NCI-H2171 treated with DMSO at 0.1 percent for 48 hours (cell line): ENCODE data around the gene GRHL1.
"Not testable (repeated sequence)": the region's sequence is repeated elsewhere in the genome, so short reads cannot be mapped to it uniquely, and the experiment has no call there.

Source experiments
- DNase-seq: peaks from one replicate; lab custom pipeline; 2025; lab: John Stamatoyannopoulos, UW

Gene GRHL1, protein sequence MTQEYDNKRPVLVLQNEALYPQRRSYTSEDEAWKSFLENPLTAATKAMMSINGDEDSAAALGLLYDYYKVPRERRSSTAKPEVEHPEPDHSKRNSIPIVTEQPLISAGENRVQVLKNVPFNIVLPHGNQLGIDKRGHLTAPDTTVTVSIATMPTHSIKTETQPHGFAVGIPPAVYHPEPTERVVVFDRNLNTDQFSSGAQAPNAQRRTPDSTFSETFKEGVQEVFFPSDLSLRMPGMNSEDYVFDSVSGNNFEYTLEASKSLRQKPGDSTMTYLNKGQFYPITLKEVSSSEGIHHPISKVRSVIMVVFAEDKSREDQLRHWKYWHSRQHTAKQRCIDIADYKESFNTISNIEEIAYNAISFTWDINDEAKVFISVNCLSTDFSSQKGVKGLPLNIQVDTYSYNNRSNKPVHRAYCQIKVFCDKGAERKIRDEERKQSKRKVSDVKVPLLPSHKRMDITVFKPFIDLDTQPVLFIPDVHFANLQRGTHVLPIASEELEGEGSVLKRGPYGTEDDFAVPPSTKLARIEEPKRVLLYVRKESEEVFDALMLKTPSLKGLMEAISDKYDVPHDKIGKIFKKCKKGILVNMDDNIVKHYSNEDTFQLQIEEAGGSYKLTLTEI

DNA sequence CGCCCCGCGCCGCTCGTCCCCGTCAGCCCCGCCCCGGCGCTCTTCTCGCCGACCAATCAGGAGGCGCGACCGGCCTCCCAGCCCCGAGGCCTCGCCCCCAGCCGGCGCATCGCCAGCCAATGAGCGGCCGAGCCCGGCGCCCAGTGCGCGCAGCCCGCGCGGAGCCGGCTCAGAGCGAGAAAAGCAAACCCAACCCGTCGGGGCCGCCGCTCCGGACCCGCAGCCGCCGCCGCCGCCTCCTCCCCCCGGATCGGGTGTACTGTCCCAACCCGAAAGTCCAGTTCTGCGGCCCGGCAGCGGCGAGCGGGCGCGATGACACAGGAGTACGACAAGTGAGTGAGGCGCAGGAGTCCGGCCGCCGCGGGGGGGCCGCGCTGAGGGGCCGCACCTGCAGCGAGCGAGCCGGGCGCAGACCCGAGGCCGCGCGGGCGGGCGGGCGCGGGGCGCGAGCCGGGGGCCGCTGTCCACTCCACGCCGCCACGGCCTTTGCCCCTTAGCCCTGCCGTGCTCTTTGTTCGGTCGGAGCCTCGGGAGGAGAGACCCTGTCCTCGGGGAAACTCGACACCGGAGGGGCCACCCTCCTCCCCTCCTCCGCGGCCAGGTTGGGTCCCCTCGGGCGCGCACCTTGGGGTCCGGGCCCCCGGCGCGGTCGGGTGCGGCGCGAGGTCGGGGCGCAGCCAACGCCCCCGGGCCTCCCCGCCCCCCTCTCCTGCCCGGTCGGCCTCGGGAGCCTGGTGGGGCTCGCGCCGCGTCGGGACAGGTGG, at the start of gene GRHL1:
Gene GRHL1, plus strand, starts transcription at position 172 of the 764 bp plus-strand sequence. Its CDS starts 141 bp downstream, at position 313.
- DNase-seq: peak; percentile 91

DNA sequence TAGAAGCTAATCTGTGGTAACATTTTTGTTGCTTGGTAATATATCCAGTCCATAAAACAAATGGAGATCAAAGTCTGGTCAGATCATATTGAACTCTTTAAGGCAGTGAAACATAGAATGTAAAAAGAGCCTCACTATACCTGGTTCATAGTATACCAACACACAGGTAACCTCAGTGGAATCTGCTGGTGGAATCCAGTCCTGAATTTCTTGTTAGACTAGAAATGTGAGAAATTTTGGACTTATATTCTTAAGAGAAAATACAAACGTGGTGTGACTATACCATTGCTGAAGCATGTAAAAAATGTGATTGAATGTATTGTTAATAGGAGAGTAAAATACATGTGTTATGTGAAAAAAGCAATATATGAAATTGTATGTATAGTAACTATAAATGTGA, 46.1 kb upstream of the GRHL1 start:
- DNase-seq: no peak

DNA sequence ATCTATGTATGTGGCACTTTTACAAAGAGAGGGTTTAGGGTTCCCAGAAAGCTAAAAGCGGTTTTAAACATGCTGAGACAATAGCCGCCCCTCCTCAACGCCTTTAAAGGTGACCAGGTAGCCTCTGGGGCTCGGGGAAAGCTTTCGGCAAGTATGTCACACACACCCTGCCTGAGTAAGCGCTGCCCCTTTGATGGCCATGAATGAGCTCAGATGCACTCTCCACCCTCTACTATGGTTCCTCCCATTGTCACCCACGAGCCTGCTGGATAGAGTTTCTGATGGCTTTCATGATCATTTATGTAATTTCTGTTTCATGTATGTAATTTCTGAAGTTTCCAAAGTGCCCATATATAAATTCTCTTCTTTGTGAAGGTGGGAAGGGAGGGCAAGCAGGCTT, 44.1 kb upstream of the GRHL1 start:
- no peak for DNase-seq

DNA sequence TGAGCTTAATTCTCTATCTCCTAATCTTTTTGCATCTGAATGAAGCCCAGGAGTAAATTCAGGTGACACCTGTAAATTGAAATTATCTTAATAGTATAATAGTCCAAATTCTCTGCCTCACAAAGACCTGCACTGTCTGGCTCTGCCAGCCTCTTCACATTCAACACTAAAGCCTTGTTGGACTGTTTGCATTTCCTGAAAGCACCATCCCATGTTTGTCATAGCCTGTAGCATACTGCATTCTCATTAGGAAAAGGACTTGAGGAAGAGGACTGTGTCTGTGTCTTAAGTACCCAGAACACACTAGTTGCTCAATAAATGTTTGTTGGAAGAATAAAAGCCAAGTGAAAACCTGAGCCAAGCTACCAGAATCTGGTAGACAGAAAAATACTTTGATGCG, 42.9 kb upstream of the GRHL1 start:
- DNase-seq: no peak

DNA sequence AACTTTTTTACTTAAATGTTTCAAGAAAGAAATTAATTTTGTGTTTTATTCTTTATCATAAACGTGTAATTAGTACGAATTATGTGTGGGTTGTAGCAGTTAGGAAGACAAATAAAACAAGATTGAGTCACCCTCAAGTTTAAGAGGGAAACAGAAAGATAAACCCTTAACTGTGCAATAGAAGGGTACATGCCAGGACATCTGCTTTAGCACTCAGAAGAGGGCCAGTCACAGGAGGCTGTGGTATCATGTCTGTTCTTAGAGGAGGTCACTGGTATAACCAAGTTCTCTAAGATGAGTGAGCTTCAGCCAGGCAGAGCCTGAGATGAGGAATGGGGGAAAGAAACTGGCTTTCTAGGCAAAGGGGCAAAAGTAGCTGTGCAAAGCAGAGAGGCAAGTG, 42.4 kb upstream of the GRHL1 start:
- DNase-seq: no peak

DNA sequence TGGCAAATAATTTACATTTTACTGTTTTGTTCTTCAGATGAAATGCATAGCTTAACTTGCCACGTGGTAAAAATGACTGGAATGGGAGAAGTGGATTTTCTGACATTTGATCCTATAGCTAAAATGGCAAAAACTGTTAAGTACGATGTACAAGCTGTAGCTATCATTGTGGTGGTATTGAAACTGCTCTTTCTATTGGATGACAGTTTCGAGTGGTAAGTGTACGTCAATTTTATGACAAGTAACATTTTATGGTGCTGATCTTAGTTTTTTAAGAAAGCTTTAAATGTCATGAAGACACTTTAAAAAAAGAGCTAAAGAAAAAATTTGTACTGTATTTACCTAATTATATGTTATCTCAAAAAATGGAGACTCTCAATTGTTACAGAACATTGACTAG, 40.8 kb upstream of the GRHL1 start:
- DNase-seq: no peak

DNA sequence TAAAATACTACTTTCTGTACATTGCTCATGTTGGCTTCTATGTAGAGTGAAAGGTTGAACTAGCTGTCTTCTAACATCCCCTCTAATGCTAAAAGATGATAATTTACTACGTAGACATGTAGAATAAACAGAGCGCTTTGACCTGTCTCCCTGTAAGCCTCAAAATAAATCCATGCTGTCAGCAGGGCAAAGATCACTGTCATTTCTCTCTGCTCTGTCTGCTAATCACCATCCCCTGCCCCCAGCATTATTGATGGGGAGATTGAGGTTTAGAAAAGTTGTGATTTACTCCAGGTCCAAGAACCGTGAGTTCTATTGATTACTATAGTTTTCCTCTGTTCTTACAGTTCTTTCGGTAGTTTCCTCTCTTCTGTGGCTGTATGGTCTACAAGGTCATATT, 39.0 kb upstream of the GRHL1 start:
- DNase-seq: no peak

DNA sequence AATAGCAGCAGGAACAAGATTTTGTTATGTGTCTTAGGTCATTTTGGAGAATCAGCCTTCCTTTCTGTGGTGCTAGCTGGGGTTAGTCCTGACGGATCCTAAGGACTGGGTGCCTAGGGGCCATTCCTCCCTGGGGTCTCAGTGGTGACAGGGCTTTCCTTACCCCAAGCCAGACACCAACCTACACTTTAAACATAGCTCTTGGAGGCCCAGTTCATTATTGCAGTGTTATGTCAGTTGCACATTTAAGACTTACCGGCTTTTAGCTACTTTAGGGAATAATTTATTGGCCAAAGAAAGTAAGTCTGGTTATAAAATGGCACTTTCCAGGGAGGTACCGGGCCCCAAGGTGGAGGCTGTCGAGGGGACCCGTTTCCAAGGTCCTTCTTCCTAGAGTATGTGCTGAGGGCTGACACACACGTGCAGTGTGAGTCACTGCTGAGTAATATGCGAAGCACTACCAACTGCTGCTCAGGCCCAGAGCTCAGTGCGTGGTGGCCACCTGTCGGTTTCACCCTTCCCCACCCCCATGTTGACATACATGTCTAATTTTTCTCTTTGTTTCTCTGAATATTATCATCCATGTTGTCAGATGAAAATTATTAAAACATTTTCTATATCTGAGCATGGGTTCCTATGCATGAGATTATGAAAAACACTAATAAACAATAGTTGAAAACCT, 37.0 kb upstream of the GRHL1 start:
- no peak for DNase-seq

DNA sequence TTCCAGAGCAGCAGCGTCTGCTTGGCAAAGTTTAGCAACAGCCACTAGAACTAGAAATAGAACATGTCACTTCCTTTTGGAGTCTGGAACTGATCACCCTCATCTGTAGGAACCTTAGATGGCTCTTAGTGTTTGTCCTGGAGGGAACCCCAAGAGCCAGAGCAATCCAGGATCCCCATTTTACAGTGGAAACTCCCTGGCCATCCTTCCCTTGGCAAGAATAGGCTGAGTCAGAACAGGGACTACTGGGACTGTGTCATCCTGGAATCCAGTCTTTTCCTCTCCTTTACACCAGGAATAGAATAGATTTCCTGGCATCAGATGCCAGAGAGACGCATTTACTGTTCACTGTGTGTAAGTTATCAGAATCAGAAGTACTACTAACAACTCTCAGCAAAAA, 33.2 kb upstream of the GRHL1 start:
- DNase-seq: no peak

DNA sequence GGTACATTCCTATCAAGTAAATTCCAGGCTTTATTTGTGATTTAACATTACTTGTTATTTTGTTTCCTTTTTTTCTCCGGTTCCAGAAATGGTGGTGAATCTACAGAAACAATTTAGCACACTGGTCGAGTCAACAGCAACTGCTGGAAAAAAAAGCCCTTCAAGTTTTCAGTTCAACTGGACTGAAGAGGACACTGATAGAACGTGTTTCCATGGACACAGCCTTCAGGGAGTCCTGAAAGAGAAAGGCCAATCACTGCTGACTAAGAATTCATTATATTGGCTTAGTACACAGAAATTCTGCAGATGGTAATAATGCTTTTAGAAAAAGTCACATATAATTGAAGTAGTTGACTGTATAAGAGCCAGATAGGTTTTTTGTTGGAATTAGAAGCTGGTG, 32.0 kb upstream of the GRHL1 start:
- DNase-seq: no peak

DNA sequence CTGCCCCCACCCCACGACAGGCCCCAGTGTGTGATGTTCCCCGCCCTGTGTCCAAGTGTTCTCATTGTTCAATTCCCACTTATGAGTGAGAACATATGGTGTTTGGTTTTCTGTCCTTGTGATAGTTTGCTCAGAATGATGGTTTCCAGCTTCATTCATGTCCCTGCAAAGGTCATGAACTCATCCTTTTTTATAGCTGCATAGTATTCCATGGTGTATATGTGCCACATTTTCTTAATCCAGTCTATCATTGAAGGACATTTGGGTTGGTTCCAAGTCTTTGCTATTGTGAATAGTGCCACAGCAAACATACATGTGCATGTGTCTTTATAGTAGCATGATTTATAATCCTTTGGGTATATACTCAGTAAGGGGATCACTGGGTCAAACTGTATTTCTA, 24.5 kb upstream of the GRHL1 start:
- not testable (repeated sequence) for DNase-seq

DNA sequence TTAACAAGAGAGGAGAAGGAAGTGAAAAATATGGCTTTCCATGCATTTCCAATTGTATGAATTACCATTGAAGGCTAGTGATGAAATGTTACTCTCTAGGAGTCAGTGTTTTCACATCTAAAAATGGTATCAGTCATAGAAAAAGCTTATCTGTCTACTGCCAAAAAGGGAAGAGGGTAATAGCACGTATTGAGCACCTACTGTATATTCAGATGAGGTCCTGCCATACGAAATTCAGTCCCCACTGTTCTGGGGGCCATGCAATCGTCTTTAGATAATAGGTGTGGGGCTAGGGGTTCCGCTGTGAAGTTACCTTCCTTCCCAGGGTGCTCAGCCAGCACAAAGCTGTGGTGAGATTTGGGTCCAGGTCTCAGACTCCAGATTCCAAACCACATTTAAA, 14.2 kb upstream of the GRHL1 start:
- no peak for DNase-seq

DNA sequence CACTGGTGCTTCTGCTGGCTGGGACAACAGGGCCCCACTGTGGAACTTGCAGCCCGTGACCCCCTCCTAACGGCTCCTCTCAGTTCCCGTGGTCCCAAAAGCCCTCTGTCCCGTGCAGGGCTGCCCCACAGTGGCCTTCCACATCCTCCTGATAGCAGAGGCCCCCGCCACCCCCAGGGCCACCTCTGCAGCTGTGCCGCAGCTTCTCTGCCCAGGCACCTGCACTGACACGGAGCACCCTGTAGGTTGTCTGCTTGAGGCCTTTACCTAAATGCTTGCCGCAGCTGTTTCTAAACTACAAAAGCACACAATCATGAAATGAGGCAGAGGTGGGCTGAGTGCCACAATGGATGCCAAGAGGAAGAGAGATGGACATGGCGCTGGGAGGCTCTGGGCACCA, 13.5 kb upstream of the GRHL1 start:
- DNase-seq: no peak

DNA sequence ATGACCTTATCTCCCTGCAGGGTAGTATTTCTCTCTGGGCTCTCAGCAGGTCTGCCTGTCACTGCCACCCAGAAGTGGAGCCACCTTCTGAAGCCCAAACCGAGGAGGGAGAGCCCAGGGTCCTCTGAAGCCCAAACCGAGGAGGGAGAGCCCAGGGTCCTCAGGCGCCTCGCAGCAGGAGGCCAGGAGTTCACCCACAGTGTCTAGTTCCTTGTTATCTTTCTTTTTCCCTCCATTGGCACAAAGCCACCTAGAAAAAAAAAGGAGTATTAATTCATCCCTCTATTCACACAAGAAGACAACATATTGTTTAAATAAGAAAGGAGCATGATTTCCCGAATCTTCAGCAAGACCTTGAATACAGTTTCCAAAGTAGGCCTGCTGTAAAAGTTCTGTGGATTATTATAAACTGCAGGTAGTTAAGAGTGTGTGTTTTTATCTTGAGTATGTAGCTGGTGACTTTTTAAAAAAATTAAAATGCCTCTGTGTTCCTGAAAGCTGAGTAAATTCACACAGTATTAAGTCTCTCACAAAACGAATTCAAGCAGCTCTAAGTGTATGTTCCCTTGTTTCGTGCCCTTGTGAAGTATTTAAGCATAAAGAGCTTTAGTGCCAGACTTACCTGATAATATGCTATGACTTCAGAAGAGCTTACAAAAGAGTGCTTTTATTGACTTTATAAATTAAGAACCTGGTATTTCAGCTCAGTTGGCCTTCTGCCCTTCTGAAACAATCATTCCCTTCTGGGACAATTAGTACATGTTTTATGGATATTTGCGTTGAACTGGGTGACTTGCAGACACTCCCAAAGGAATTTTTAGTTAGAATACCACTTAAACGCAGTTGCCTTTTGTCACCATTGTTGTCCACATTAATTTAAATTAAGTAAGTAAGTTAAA, 11.7 kb upstream of the GRHL1 start:
- DNase-seq: peak; percentile 20

DNA sequence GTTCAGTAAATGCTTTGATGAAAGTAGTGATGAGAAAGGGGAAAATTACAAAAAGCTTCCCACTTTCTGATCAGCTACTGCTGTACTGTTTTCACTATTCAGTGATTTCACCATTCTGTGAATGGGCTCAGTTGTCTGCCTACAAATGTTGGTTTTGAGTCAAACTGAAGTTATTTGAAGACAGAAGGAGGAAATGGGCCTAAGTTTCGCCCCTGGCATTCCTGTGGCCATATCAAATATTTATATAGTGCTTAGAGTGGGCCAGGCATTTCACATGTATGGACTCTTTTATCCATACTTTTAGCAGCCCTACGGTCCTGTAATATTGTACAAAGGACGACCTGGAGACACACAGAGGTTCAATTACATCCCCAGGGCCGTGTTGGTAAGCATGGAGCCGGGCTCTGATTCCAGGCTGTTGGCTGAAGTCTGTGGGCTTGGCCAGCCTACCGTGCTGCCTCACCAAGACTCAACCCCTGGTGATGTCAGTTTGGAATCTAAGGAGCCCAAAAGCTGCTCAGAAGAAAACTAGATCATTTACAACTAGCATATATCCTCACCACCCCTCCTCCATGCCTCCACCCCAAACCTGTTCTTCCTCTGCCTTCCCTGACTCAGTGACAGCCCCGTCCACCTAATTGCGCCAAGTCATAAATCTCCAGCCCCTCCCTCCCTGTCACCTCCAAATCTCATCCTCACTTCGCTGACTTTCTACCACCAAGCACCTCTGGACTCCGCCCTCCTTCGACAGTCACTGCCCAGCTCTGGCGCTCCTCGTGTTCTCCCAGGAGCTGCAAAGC, 10.1 kb upstream of the GRHL1 start:
- DNase-seq: no peak

DNA sequence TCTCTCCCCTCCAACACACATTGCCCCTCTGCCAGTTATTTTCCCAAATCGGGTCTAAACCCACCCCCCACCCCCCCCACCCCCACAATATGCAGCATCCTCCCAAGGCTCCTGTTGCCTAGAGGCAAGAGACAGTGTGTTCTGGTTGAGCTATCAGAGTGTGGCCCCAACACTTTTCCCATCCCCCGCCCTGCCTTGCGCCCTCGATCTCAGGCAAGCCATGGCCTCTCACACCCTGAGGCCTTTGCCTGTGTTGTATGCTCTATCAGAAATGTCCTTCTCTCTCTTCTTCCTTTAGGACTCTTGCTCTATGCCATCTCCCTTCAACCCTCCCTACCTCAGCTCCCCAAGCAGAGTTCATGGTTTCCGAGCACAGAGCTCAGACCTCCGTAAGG, 9.5 kb upstream of the GRHL1 start:
- DNase-seq: no peak

DNA sequence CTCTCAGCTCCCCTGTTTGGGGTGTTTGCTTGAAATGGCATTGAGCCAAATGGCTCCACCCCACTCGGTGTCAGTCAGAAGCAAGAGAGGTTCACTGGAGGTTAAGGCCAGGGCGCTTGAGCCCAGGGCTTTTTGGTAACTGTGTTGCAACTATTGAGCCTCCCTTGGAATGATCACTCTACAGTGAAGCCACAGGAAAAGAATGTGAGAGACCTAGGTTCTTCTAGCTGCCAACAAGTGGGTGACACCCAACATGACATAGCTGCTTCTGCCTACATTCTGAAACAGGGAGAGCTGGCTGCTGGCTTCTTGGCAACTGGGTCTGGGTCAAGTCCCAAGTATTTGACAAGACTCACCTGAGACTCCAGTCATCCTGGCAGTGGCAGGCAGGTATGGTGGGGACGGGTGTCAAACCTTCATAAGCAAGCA, 7.1 kb upstream of the GRHL1 start:
- DNase-seq: no peak

DNA sequence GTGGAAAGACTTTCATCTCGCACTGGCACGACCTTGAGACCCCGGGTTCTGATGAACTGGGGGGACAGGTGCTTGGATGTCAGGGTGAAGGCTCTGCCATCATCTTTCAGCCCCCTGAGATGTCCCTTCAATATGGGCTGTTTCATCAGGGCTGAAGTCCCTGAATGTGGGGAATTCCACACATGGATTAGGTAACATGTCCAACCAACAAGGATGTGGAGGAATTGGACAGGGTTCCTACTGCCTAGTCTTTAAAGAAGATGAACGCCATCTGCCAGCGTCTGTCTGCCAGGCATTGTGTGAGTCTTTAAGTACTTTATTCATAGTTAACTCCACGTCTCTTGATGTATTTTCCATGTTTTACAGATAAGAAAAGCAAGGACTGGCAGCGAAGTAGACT, 5.9 kb upstream of the GRHL1 start:
- no peak for DNase-seq

DNA sequence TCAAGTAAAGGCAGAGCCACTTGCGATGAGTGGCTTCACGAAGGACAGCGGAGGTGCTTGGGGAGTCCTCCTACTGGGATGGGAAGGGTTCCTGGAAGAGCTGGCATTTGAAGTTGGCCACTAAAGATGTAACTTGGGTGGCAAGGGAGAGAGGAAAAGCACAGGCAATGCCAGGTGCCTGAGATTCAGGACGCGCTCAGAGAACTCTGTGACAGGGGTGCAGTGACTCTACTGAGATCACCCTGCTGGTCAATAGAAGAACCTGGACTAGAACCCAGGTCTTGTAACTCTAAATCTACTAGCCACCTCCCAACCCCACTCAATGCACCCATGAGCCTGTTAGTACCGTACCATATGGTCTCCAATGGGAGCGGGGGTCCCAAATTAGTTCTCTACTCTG, 5.4 kb upstream of the GRHL1 start:
- no peak for DNase-seq

DNA sequence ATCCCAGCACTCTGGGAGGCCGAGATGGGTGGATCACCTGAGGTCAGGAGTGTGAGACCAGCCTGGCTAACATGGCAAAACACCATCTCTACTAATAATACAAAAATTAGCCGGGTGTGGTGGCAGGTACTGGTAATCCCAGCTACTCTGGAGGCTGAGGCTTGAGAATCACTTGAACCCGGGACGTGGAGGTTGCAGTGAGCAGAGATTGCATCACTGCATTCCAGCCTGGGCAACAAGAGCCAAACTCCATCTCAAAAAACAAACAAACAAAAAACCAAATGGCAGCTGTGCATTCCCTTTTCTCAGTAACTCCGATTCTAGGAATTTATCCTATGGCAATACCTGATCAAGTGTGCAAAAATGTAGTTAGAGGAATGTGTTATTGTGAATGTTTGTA, 4.7 kb upstream of the GRHL1 start:
- DNase-seq: no peak

DNA sequence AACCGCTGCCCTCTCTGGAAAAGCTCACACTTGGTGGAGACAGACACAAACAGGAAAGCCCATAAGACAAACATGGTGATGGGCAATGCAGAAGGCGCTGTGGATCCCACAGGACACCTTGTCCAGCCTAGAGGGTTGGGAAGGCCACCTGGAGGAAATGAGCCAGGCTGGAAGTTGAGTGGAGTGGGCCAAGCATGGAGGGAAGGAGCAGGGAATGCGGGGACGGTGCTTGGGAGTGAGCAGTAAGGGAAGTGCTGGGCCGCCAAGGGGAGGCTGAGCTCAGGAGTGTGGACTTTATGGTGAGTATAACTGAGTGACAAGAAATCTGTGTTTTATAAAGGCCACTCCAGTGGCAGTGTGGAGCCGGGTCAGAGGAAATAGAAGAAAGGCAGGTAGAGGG, 2.8 kb upstream of the GRHL1 start:
- no peak for DNase-seq
